Stomach (tissue), 4 donors: Measurements from ENCODE around the gene AUTS2.

Experiments used
- EP300 ChIP-seq: sonication (generic); formaldehyde crosslinking; IDR thresholded peaks from one replicate; pipeline ENCODE4 v1.6.1; 2017; ENCODE audit warnings: antibody characterized with exemption
- POLR2A ChIP-seq, 4 donors: fragments of 450-650 bp; IDR thresholded peaks; one replicate each; pipeline ENCODE4 v1.6.1; 2016; ENCODE audit warnings: antibody characterized with exemption in 4 of 4, control low read depth in 2 of 4, mild to moderate bottlenecking in 1 of 4, moderate library complexity in 1 of 4
- POLR2AphosphoS5 ChIP-seq, 3 donors: sonication (generic); formaldehyde crosslinking; IDR thresholded peaks; one replicate each; pipeline ENCODE4 v1.6.1; 2016; ENCODE audit warnings: antibody characterized with exemption in 3 of 3
- TF ChIP-seq, protein P1 (sequence below), 7 experiments: fragments of 450-650 bp in 4 of 7; fragments of 200-600 bp in 3 of 7; sonication (generic) in 3 of 7; IDR thresholded peaks; one replicate each; pipeline ENCODE4 v1.5.1; 2016 to 2019; ENCODE audit warnings: antibody characterized with exemption in 7 of 7, control low read depth in 2 of 7, mild to moderate bottlenecking in 1 of 7

DNA sequence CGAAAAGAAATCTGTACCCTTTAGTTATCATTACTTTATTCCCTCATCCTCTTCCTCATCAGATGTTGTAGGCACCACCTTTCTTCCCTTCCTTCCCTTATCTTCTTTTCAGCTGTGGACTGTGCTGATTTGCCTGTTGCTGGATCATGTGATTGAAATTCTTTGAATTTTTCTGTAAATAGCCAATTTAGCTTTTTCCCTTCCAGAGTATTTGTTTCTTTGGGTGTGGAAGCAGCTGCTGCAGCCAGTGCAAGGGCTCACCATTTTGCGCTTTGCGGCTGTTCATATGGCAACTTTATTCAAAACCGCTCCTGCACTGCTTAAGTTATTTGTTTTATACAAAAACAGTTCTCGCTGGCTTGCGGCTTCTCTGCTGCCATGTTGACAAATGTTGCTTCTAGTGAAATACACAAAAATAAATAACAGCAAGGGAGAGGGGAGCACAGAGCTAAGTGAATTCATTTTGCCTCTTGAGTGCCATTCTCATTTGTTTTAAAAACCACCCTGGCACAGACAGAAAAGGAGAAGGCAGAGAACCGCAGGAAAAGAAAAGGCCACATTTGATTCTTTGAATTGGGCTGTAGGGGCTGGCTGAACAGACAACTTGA lies 151.2 kb downstream of the AUTS2 start:
- no peak for TF ChIP-seq EP300
- TF ChIP-seq, protein P1, sequence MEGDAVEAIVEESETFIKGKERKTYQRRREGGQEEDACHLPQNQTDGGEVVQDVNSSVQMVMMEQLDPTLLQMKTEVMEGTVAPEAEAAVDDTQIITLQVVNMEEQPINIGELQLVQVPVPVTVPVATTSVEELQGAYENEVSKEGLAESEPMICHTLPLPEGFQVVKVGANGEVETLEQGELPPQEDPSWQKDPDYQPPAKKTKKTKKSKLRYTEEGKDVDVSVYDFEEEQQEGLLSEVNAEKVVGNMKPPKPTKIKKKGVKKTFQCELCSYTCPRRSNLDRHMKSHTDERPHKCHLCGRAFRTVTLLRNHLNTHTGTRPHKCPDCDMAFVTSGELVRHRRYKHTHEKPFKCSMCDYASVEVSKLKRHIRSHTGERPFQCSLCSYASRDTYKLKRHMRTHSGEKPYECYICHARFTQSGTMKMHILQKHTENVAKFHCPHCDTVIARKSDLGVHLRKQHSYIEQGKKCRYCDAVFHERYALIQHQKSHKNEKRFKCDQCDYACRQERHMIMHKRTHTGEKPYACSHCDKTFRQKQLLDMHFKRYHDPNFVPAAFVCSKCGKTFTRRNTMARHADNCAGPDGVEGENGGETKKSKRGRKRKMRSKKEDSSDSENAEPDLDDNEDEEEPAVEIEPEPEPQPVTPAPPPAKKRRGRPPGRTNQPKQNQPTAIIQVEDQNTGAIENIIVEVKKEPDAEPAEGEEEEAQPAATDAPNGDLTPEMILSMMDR (IDR thresholded peaks at IDR 0.05) = no peak
- TF ChIP-seq POLR2AphosphoS5 (IDR thresholded peaks at IDR 0.05) = no peak
- TF ChIP-seq POLR2A (IDR thresholded peaks at IDR 0.05) = no peak
